ENCODE measurements around the gene AFF3.

AFF3 gene

DNA sequence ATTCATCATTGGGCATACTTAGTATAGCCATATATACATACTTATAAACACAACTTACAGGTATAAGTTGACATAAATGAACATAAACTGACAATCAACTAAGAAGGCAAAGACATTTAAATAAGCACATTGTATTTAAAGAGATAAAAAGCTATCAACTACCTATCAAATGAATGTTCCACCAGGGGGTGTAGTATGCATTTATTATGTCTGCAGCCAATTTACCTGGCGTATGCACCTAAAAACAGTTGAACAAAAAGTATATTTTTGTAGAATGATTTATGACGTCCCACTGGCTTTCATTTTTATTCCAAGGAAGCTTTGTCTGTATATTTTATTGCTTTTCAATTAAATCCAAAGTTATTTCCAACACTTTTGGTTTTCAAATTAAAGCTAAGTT is 323.5 kb downstream of the AFF3 start:
- H3K27me3 ChIP-seq, result no peaks in the 10 kb centered on the region
- no peak overlapping the region for H3K4me3 ChIP-seq (ENCODE audit: low read depth, low read length)
- no peak for DNase-seq
- H3K9me3 ChIP-seq, result no peaks in the 10 kb centered on the region
- H3K36me3 ChIP-seq, result no peaks in the 10 kb centered on the region
- no peaks in the 10 kb centered on the region for H3K4me1 ChIP-seq
- peak; percentile 22; the same call in 1 of the 2 replicates for TF ChIP-seq CTCF (IDR thresholded peaks at IDR 0.05; ENCODE audit: low read depth, low read length)

- Histone ChIP-seq H3K4me1 (no peaks in the 10 kb centered on the region), H3K4me3 (ENCODE audit: low read depth, low read length) (no peak overlapping the region), H3K27me3 (no peaks in the 10 kb centered on the region), H3K9me3 (no peaks in the 10 kb centered on the region), H3K36me3 (no peaks in the 10 kb centered on the region)
- DNase-seq, result no peak
- TF ChIP-seq CTCF (IDR thresholded peaks at IDR 0.05; ENCODE audit: low read depth, low read length), result no peak
These were observed 325.5 kb downstream of the AFF3 start for GRCh38 chr2:99816908-99817307.

GRCh38 chr2:99812426-99812825 is 330.0 kb downstream of the AFF3 start:
- no peaks in the 10 kb centered on the region for H3K4me1 ChIP-seq
- H3K27me3 ChIP-seq, result no peaks in the 10 kb centered on the region
- TF ChIP-seq CTCF (IDR thresholded peaks at IDR 0.05; ENCODE audit: low read depth, low read length), result no peak
- no peaks in the 10 kb centered on the region for H3K9me3 ChIP-seq
- DNase-seq, result no peak
- no peak overlapping the region for H3K4me3 ChIP-seq (ENCODE audit: low read depth, low read length)
- no peaks in the 10 kb centered on the region for H3K36me3 ChIP-seq

- no peak for DNase-seq
- Histone ChIP-seq H3K36me3 (no peaks in the 10 kb centered on the region), H3K4me1 (no peaks in the 10 kb centered on the region), H3K27me3 (no peaks in the 10 kb centered on the region), H3K4me3 (ENCODE audit: low read depth, low read length) (no peak overlapping the region), H3K9me3 (no peaks in the 10 kb centered on the region)
- TF ChIP-seq CTCF (IDR thresholded peaks at IDR 0.05; ENCODE audit: low read depth, low read length), result no peak
These were observed 330.8 kb downstream of the AFF3 start for GRCh38 chr2:99811544-99811943.

DNA sequence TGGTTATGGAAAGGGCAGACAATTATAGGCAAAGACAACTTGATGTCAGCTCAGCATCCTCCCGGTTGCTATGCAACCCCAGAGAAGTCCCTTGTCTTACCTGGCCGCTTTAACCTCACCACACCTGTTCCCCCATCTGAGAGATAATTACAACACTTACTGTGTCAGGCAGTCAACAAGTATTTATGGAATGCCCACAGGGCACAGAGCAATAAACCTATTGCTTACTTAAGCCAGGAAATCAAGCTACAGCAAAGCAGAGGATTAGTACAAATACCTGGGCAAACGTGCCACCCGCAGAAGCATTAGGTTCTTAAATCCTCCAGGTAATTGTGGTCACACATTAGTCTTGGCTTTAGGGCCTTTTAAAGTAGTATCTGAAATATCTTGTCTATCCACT is 332.2 kb downstream of the AFF3 start:
- Histone ChIP-seq H3K4me1 (no peaks in the 10 kb centered on the region), H3K4me3 (ENCODE audit: low read depth, low read length) (no peak overlapping the region), H3K36me3 (no peaks in the 10 kb centered on the region), H3K27me3 (no peaks in the 10 kb centered on the region), H3K9me3 (no peaks in the 10 kb centered on the region)
- no peak for TF ChIP-seq CTCF (IDR thresholded peaks at IDR 0.05; ENCODE audit: low read depth, low read length)
- no peak for DNase-seq

GRCh38 chr2:99809259-99809900 is 333.0 kb downstream of the AFF3 start:
- Histone ChIP-seq H3K27me3 (no peaks in the 10 kb centered on the region), H3K4me3 (ENCODE audit: low read depth, low read length) (no peak overlapping the region), H3K4me1 (no peaks in the 10 kb centered on the region), H3K9me3 (no peaks in the 10 kb centered on the region), H3K36me3 (no peaks in the 10 kb centered on the region)
- DNase-seq, result no peak
- no peak for TF ChIP-seq CTCF (IDR thresholded peaks at IDR 0.05; ENCODE audit: low read depth, low read length)
